Vagina (tissue), 2 donors: Measurements from ENCODE around the gene THEM5. TPM values are rescaled to one million over a fixed set of nuclear protein-coding genes. Genes with fewer than 3 reads are reported as not detected.

Experiments
- DNase-seq, 2 donors: peaks; one replicate each; pipeline ENCODE4 v3.0.0-alpha.2; 2017; ENCODE audit errors: extremely low spot score in 2 of 2
- H3K27ac ChIP-seq: fragments of 200-600 bp; sonication (generic); one replicate; pipeline ENCODE4 v1.5.1; 2019
- H3K27me3 ChIP-seq: fragments of 200-600 bp; sonication (generic); one replicate; pipeline ENCODE4 v1.5.1; 2019
- H3K36me3 ChIP-seq, 2 donors: fragments of 200-600 bp; sonication (generic); one replicate each; pipeline ENCODE4 v1.5.1; 2017 to 2019
- H3K4me1 ChIP-seq: fragments of 200-600 bp; sonication (generic); one replicate; pipeline ENCODE4 v1.5.1; 2019
- H3K4me3 ChIP-seq, 2 donors: fragments of 200-600 bp; sonication (generic); 1 replicate in 1 of 2; 2 replicates in 1 of 2; pipeline ENCODE4 v1.5.1; 2016 to 2019
- H3K9me3 ChIP-seq: fragments of 200-600 bp; sonication (generic); one replicate; pipeline ENCODE4 v1.5.1; 2019
- POLR2A ChIP-seq, 2 donors: fragments of 450-650 bp; IDR thresholded peaks; one replicate each; pipeline ENCODE4 v1.6.1; 2017; ENCODE audit warnings: antibody characterized with exemption in 2 of 2, mild to moderate bottlenecking in 2 of 2, moderate library complexity in 2 of 2
- POLR2AphosphoS5 ChIP-seq, 2 donors: sonication (generic); formaldehyde crosslinking; IDR thresholded peaks; one replicate each; pipeline ENCODE4 v1.9.0; 2017; ENCODE audit warnings: antibody characterized with exemption in 2 of 2, mild to moderate bottlenecking in 2 of 2, low read depth in 1 of 2; ENCODE audit not compliant: insufficient read depth in 1 of 2
- intact Hi-C: fragments of 100-400 bp; cut with DNase I; formaldehyde crosslinking; loops from one replicate; pipeline ENCODE4 v1.15.1; 2023
- total RNA-seq: library from RNA; depleted of rRNA; stranded (reverse); fragments of >200 nt; gene quantifications from one replicate; pipeline ENCODE4 v1.2.3, GENCODE V29; 2016
- TF ChIP-seq, protein P1 (sequence below), 3 experiments: fragments of 450-650 bp in 2 of 3; fragments of 200-600 bp in 1 of 3; sonication (generic) in 1 of 3; IDR thresholded peaks; one replicate each; pipeline ENCODE4 v1.5.1; 2017 to 2019; ENCODE audit warnings: antibody characterized with exemption in 3 of 3, mild to moderate bottlenecking in 2 of 3, moderate library complexity in 2 of 3

Gene THEM5
- total RNA-seq, 1 donor from 2014 or later = 0.98 TPM

DNA sequence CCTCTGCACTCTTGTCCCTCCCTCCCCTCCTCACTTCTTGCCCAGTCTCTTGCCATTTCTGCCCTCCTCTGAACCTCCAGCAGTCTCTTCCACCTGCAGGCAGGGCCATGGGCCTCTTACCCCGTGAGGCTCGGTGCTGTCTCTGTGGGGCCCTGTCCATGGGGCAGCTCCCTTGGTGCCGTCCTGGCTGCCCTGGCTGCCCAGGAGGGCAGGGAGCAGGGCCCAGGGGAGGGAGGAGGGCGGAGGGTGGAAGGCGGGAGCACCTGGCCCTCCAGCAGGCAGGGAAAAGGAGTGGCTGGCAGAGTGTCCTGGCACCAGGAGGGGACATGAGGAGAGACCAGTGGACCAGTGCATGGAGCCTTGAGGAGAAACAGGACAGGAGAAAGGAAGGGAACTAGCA lies 21.9 kb downstream of the THEM5 start, which contains the start of gene RORC:
RORC (minus strand) TSS at position 198 of the 400 bp plus-strand sequence; CDS start at position 160, 38 bp downstream.
- H3K9me3 ChIP-seq = no peaks in the 10 kb centered on the region
- no peaks in the 10 kb centered on the region for H3K36me3 ChIP-seq
- no peak within 1 kb of the TSS for H3K27ac ChIP-seq
- peak within 1 kb of the TSS in 1 of 2 donors; percentile 7 for H3K4me3 ChIP-seq
- intact Hi-C loops = no loop called here
- peaks cover 25% of the 10 kb centered on the region for H3K4me1 ChIP-seq
- TF ChIP-seq, protein P1, sequence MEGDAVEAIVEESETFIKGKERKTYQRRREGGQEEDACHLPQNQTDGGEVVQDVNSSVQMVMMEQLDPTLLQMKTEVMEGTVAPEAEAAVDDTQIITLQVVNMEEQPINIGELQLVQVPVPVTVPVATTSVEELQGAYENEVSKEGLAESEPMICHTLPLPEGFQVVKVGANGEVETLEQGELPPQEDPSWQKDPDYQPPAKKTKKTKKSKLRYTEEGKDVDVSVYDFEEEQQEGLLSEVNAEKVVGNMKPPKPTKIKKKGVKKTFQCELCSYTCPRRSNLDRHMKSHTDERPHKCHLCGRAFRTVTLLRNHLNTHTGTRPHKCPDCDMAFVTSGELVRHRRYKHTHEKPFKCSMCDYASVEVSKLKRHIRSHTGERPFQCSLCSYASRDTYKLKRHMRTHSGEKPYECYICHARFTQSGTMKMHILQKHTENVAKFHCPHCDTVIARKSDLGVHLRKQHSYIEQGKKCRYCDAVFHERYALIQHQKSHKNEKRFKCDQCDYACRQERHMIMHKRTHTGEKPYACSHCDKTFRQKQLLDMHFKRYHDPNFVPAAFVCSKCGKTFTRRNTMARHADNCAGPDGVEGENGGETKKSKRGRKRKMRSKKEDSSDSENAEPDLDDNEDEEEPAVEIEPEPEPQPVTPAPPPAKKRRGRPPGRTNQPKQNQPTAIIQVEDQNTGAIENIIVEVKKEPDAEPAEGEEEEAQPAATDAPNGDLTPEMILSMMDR (IDR thresholded peaks at IDR 0.05) = no peak
- H3K27me3 ChIP-seq = no peaks in the 10 kb centered on the region
- DNase-seq = no peak

DNA sequence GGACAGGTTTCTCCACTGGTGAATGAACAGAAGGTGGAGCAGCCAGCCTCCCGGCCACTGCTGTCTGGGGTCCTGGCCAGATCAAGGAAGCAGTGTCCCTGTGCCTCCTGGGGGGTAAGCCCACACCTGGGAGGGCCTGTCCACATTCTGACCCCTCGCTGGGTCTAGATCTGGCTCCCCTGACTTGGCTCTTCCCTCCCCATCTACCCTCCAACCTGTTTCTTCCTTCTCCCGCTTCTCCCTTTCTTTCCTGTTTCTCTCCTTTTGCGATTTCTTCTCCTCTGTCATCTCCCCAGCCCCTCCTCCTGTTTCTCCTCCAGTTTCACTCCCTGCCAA lies 22.3 kb downstream of the THEM5 start:
- peaks cover 25% of the 10 kb centered on the region for H3K4me1 ChIP-seq
- no peak overlapping the region for H3K27ac ChIP-seq
- H3K27me3 ChIP-seq = no peaks in the 10 kb centered on the region
- no peaks in the 10 kb centered on the region for H3K36me3 ChIP-seq
- intact Hi-C loops = no loop called here
- DNase-seq = no peak
- H3K9me3 ChIP-seq = no peaks in the 10 kb centered on the region
- TF ChIP-seq POLR2AphosphoS5 (IDR thresholded peaks at IDR 0.05; ENCODE audit: insufficient read depth in 1 of 2, low read depth in 1 of 2) (no peak), POLR2A (IDR thresholded peaks at IDR 0.05) (no peak)
- TF ChIP-seq, protein P1 (IDR thresholded peaks at IDR 0.05) = no peak
- H3K4me3 ChIP-seq = peak overlapping the region in 1 of 2 donors; percentile 7

DNA sequence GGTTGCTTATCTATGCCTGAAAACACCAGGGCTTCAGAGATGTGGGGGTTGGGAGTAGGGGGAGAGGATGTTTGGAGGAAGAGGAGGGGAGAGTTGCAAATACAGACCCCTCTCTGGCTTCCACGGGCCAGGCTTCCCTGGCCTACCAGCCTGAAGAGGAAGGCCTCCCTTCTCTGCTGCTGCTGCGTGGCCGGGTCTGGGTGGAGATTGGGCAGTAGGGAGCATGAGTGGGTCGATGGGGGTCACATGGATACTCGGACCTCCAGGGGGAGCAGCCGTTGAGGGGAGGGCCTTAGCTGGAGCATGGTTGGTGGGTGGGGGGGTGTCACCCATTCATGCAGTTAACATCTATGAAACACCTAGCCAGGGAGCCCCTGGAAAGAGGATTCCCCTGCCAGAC lies 23.5 kb downstream of the THEM5 start:
- no peak for DNase-seq
- Histone ChIP-seq H3K4me1 (peaks cover 25% of the 10 kb centered on the region), H3K27ac (no peak overlapping the region), H3K9me3 (no peaks in the 10 kb centered on the region), H3K4me3 (no peak overlapping the region), H3K27me3 (no peaks in the 10 kb centered on the region), H3K36me3 (no peaks in the 10 kb centered on the region)
- TF ChIP-seq POLR2A (IDR thresholded peaks at IDR 0.05) (no peak), POLR2AphosphoS5 (IDR thresholded peaks at IDR 0.05; ENCODE audit: insufficient read depth in 1 of 2, low read depth in 1 of 2) (no peak)
- TF ChIP-seq, protein P1 (IDR thresholded peaks at IDR 0.05) = no peak
- intact Hi-C loops = no loop called here

DNA sequence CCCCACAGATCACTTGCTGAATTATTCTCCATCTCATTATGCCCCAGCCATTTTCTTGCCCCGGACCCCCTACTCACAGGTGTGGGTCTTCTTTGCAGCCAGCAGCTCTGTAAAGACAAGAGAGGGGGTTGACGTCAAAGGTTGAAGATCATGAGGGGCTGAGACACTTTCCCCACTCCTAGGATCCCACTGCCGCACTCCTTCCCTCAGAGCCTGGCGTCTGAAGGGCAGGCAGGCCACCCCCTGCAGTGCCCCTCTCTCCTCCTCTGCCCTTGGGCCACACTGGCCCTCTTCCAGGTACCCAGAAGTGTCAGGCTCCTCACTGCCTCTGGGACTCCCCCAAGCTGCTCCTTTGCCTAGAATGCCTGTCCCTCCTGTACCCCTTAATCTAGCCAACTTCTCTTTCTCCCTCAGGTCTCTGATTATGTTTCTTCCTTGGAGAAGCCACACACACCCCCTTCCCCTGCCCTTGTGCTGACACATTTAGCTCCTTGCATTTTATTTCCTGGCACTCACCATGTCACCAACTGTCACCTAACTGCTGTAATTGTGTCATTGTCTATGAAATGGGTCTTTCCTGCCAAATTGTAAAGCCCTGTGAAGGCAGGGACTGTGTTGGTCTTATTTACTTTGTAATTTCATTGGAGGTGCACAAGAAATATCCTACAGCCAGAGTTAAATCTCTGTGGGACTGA lies 24.0 kb downstream of the THEM5 start:
- Histone ChIP-seq H3K4me1 (peaks cover 25% of the 10 kb centered on the region), H3K36me3 (no peaks in the 10 kb centered on the region), H3K27ac (no peak overlapping the region), H3K27me3 (no peaks in the 10 kb centered on the region), H3K4me3 (no peak overlapping the region), H3K9me3 (no peaks in the 10 kb centered on the region)
- TF ChIP-seq POLR2AphosphoS5 (IDR thresholded peaks at IDR 0.05; ENCODE audit: insufficient read depth in 1 of 2, low read depth in 1 of 2) (no peak), POLR2A (IDR thresholded peaks at IDR 0.05) (no peak)
- TF ChIP-seq, protein P1 (IDR thresholded peaks at IDR 0.05) = no peak
- intact Hi-C loops = no loop called here
- no peak for DNase-seq

DNA sequence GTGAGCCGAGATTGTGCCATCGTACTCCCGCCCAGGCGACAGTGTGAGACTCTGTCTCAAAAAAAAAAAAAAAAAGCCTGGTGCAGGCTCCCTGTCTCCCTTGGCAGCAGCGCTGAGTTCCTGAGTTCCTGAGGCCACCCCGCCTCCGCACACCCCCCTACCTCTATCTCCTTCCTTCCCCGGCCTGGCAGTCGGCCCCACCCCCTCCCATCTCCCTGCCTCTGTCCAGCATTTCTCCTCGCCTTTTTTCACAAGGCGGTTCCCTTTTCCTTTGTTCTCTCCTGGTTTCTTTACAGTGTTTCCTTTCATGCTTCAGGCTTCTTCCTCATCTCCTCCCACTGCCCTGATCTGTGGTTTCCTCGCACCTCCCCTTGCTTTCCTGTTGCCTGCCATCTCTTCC lies 24.6 kb downstream of the THEM5 start:
- TF ChIP-seq, protein P1 (IDR thresholded peaks at IDR 0.05) = no peak
- TF ChIP-seq POLR2A (IDR thresholded peaks at IDR 0.05) (no peak), POLR2AphosphoS5 (IDR thresholded peaks at IDR 0.05; ENCODE audit: insufficient read depth in 1 of 2, low read depth in 1 of 2) (no peak)
- intact Hi-C loops = no loop called here
- H3K27ac ChIP-seq = no peak overlapping the region
- peaks cover 25% of the 10 kb centered on the region for H3K4me1 ChIP-seq
- no peaks in the 10 kb centered on the region for H3K27me3 ChIP-seq
- no peak overlapping the region for H3K4me3 ChIP-seq
- no peak for DNase-seq
- H3K9me3 ChIP-seq = no peaks in the 10 kb centered on the region
- no peaks in the 10 kb centered on the region for H3K36me3 ChIP-seq
